Natural killer cell treated with Interleukin-12 subunit alpha and Interleukin-12 subunit beta and Interleukin-15 and Interleukin-18, amount 100 ng/mL, for 72 hours (primary cell): ENCODE results near the gene BCL2L11. TPM values are rescaled to one million over a fixed set of nuclear protein-coding genes. Genes with fewer than 3 reads are reported as not detected.

Experiments used
- ATAC-seq, 2 donors: fragments of 150-1000 bp; cut with Tn5 transposase in 1 of 2; sonication (Bioruptor Pico), chemical (Tn5 transposase) in 1 of 2; 2 replicates each; pipeline ENCODE4 v1.10.0; 2021
- DNase-seq: peaks from one replicate; pipeline ENCODE4 v3.0.0; 2022; ENCODE audit warnings: low spot score
- H3K27ac Mint-ChIP-seq, 2 donors: 1 replicate in 1 of 2; 2 replicates in 1 of 2; pipeline ENCODE4 v1.8.0; 2022; ENCODE audit warnings: mixed read lengths in 2 of 2, mild to moderate bottlenecking in 1 of 2, moderate library complexity in 1 of 2
- H3K27me3 Mint-ChIP-seq, 2 donors: 1 replicate in 1 of 2; 2 replicates in 1 of 2; pipeline ENCODE4 v1.8.0; 2022; ENCODE audit warnings: mixed read lengths in 2 of 2
- H3K36me3 Mint-ChIP-seq: one replicate; pipeline ENCODE4 v1.8.0; 2022; ENCODE audit warnings: mixed read lengths
- H3K4me1 Mint-ChIP-seq, 2 donors: 1 replicate in 1 of 2; 2 replicates in 1 of 2; pipeline ENCODE4 v1.8.0; 2022; ENCODE audit warnings: low read depth in 2 of 2, mixed read lengths in 2 of 2, mild to moderate bottlenecking in 1 of 2
- H3K4me3 Mint-ChIP-seq: one replicate; pipeline ENCODE4 v1.8.0; 2022; ENCODE audit warnings: mixed read lengths
- H3K9me3 Mint-ChIP-seq: 2 replicates; pipeline ENCODE4 v1.8.0; 2022; ENCODE audit warnings: mixed read lengths
- total RNA-seq, 2 donors: library from RNA; stranded (reverse); gene quantifications; one replicate each; pipeline ENCODE4 v1.2.3, GENCODE V29; 2022

Gene BCL2L11
- total RNA-seq, 2 donors from 2014 or later: 19.2 to 26.6 TPM

GRCh38 chr2:111106706-111107105 is 14.0 kb upstream of the BCL2L11 start:
- Mint-ChIP-seq H3K27me3 (peaks cover 25 to 28% of the 10 kb centered on the region in 2 donors), H3K36me3 (peaks cover 7% of the 10 kb centered on the region), H3K4me3 (no peak overlapping the region), H3K9me3 (no peaks in the 10 kb centered on the region), H3K27ac (no peak overlapping the region), H3K4me1 (peaks cover 0 to 14% of the 10 kb centered on the region in 2 donors)
- peak in 1 of 2 donors; percentile 48 for ATAC-seq
- no peak for DNase-seq

GRCh38 chr2:111108745-111109271 is 11.9 kb upstream of the BCL2L11 start:
- Mint-ChIP-seq H3K27ac (no peak overlapping the region), H3K27me3 (peaks cover 31 to 45% of the 10 kb centered on the region in 2 donors), H3K4me3 (no peak overlapping the region), H3K36me3 (peaks cover 7% of the 10 kb centered on the region), H3K9me3 (no peaks in the 10 kb centered on the region), H3K4me1 (peaks cover 3 to 8% of the 10 kb centered on the region in 2 donors)
- ATAC-seq (no peak), DNase-seq (no peak)

- ATAC-seq (peak in 1 of 2 donors; percentile 40), DNase-seq (no peak)
- no peak overlapping the region for H3K27ac Mint-ChIP-seq
- H3K27me3 Mint-ChIP-seq: peaks cover 27 to 45% of the 10 kb centered on the region in 2 donors
- H3K4me3 Mint-ChIP-seq: no peak overlapping the region
- no peaks in the 10 kb centered on the region for H3K9me3 Mint-ChIP-seq
- H3K36me3 Mint-ChIP-seq: peaks cover 7% of the 10 kb centered on the region
- peaks cover 12 to 13% of the 10 kb centered on the region in 2 donors for H3K4me1 Mint-ChIP-seq
Measured at GRCh38 chr2:111111101-111111755, 9.5 kb upstream of the BCL2L11 start.

- peaks cover 7% of the 10 kb centered on the region for H3K36me3 Mint-ChIP-seq
- no peak overlapping the region for H3K27ac Mint-ChIP-seq
- no peaks in the 10 kb centered on the region for H3K9me3 Mint-ChIP-seq
- no peak overlapping the region for H3K4me3 Mint-ChIP-seq
- H3K4me1 Mint-ChIP-seq: peaks cover 32 to 34% of the 10 kb centered on the region in 2 donors
- peaks cover 38 to 57% of the 10 kb centered on the region in 2 donors for H3K27me3 Mint-ChIP-seq
- ATAC-seq (no peak), DNase-seq (no peak)
Measured at GRCh38 chr2:111113838-111114237, 6.9 kb upstream of the BCL2L11 start.

- ATAC-seq: peak; percentile 50 to 60
- H3K27me3 Mint-ChIP-seq: peaks cover 29 to 42% of the 10 kb centered on the region in 2 donors
- no peak for DNase-seq
- H3K36me3 Mint-ChIP-seq: no peaks in the 10 kb centered on the region
- H3K4me1 Mint-ChIP-seq: peaks cover 44% of the 10 kb centered on the region in 2 donors
- no peaks in the 10 kb centered on the region for H3K9me3 Mint-ChIP-seq
- H3K4me3 Mint-ChIP-seq: peak overlapping the region; percentile 81
- H3K27ac Mint-ChIP-seq: peak overlapping the region; percentile 10 to 41
Measured at GRCh38 chr2:111116011-111116746, 4.5 kb upstream of the BCL2L11 start.

- DNase-seq: peak; percentile 63
- peak overlapping the region; percentile 10 to 41 for H3K27ac Mint-ChIP-seq
- H3K9me3 Mint-ChIP-seq: no peaks in the 10 kb centered on the region
- H3K4me3 Mint-ChIP-seq: peak overlapping the region; percentile 81
- H3K27me3 Mint-ChIP-seq: peaks cover 29 to 42% of the 10 kb centered on the region in 2 donors
- ATAC-seq: no peak
- H3K4me1 Mint-ChIP-seq: peaks cover 52% of the 10 kb centered on the region in 2 donors
- no peaks in the 10 kb centered on the region for H3K36me3 Mint-ChIP-seq
Measured at GRCh38 chr2:111116843-111117597, 3.7 kb upstream of the BCL2L11 start.

GRCh38 chr2:111117598-111118480 is 2.9 kb upstream of the BCL2L11 start:
- no peak for DNase-seq
- Mint-ChIP-seq H3K36me3 (no peaks in the 10 kb centered on the region), H3K27me3 (peaks cover 25 to 34% of the 10 kb centered on the region in 2 donors), H3K27ac (peak overlapping the region; percentile 75 to 80), H3K4me1 (peaks cover 53 to 54% of the 10 kb centered on the region in 2 donors), H3K4me3 (peak overlapping the region; percentile 81), H3K9me3 (no peaks in the 10 kb centered on the region)
- no peak for ATAC-seq

- H3K4me3 Mint-ChIP-seq: peak overlapping the region; percentile 81
- peaks cover 21 to 27% of the 10 kb centered on the region in 2 donors for H3K27me3 Mint-ChIP-seq
Measured at GRCh38 chr2:111118481-111118980, 2.2 kb upstream of the BCL2L11 start.

GRCh38 chr2:111118981-111119821 is 1.5 kb upstream of the BCL2L11 start:
- ATAC-seq (no peak), DNase-seq (no peak)
- Mint-ChIP-seq H3K4me1 (peaks cover 51 to 54% of the 10 kb centered on the region in 2 donors), H3K9me3 (no peaks in the 10 kb centered on the region), H3K27ac (peak overlapping the region; percentile 75 to 80), H3K36me3 (no peaks in the 10 kb centered on the region), H3K27me3 (peaks cover 18 to 21% of the 10 kb centered on the region in 2 donors), H3K4me3 (peak overlapping the region; percentile 81)

More at GRCh38 chr2:111118481-111118980, 2.2 kb upstream of the BCL2L11 start:
- no peak for DNase-seq
- H3K9me3 Mint-ChIP-seq: no peaks in the 10 kb centered on the region
- ATAC-seq: no peak
- peaks cover 50 to 54% of the 10 kb centered on the region in 2 donors for H3K4me1 Mint-ChIP-seq
- no peaks in the 10 kb centered on the region for H3K36me3 Mint-ChIP-seq
- peak overlapping the region; percentile 75 to 80 for H3K27ac Mint-ChIP-seq

- peaks cover 52 to 54% of the 10 kb centered on the region in 2 donors for H3K4me1 Mint-ChIP-seq
- DNase-seq (no peak), ATAC-seq (no peak)
- no peaks in the 10 kb centered on the region for H3K9me3 Mint-ChIP-seq
- peaks cover 17 to 18% of the 10 kb centered on the region in 2 donors for H3K27me3 Mint-ChIP-seq
- no peak overlapping the region for H3K27ac Mint-ChIP-seq
- peaks cover 4% of the 10 kb centered on the region for H3K36me3 Mint-ChIP-seq
- H3K4me3 Mint-ChIP-seq: peak overlapping the region; percentile 81
Measured at GRCh38 chr2:111119822-111120252, 877 bp upstream of the BCL2L11 start.

- H3K36me3 Mint-ChIP-seq: peaks cover 17% of the 10 kb centered on the region
- peak overlapping the region; percentile 97 for H3K4me3 Mint-ChIP-seq
- no peaks in the 10 kb centered on the region for H3K9me3 Mint-ChIP-seq
- ATAC-seq (no peak), DNase-seq (peak; percentile 69)
- H3K27me3 Mint-ChIP-seq: peaks cover 18% of the 10 kb centered on the region in 2 donors
- peak overlapping the region; percentile 80 to 91 for H3K27ac Mint-ChIP-seq
- H3K4me1 Mint-ChIP-seq: peaks cover 50 to 51% of the 10 kb centered on the region in 2 donors
Measured at GRCh38 chr2:111121028-111121827, 514 bp downstream of the BCL2L11 start.
